HG03175 (cell line): ENCODE measurements around the gene PTPN7.
"Not testable (repeated sequence)": the region's sequence is repeated elsewhere in the genome, so short reads cannot be mapped to it uniquely, and the experiment has no call there.

Experiments used
- ATAC-seq: cut with Tn5 transposase; IDR thresholded peaks from one replicate; pipeline ENCODE4 v1.9.1; 2021; ENCODE audit warnings: mild to moderate bottlenecking, moderate library complexity; ENCODE audit not compliant: unreplicated experiment

PTPN7 gene

GRCh38 chr1:202189918-202190715 lies 29.7 kb upstream of the PTPN7 start:
- ATAC-seq = no peak

DNA sequence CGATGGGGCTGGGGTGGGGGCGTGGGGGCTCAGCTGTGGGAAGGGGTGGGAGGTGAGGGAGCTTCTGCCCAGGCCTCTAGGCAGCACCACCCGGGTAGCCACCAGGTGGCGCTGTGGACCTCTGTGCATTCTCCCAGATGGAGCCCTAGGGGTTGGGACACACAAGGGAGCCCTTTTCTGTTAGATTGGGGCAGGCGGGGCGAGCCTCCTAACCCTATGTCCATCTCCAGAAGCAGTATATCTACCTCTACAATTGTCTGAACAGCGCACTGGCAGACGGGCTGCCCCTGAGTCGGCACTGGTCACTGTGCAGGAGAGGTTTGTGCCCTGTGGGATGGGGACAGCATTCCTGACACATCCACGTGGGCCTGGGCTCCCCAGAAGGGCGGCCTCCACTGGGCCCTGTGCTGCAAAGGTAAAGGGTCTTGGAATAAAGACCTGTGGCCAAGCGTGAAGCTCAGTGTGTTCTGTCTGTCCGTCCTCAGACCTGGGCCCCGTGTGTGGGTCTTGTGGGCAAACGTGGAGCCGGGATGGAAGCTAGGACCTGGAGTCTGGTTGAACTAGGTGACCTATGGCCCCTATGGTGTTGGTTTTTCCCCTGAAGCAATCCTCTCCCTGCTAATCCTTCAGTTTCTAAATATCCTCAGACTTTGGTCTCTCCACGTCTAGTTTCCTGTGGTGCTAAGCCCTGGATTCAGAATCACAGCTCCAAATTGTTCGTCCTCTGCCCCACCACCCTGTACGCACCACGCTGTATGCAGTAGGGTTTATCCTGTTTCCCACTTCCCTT lies 28.8 kb upstream of the PTPN7 start:
- ATAC-seq = peak; percentile 39

DNA sequence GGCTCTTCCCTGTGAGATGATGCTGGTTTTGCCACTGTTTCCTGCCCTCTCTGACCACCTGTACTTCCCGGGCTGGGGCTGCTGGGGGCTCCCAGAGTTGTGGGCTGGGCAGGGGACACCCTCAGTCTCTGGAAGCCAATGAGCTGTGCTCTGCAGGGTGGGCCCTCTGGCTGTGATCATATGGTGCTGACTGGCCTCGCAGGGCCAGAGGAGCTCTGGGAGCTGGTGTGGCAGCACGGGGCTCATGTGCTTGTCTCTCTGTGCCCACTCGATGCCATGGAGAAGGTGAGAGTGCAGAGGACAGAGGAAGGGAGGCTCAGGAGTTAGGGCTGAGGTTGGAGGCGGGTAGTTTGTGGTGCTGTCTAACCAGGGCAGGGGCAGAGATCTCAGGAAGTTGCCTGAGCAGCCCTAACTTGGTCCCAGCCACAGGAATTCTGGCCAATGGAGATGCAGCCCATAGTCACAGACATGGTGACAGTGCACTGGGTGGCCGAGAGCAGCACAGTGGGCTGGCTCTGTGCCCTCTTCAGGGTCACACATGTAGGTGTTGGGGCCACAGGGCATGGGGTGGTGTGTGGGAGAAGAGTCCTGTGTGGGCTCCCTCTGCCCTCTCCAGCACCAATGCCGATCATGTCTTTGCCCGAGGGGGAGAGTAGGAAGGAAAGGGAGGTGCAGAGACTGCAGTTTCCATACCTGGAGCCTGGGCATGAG lies 27.4 kb upstream of the PTPN7 start:
- no peak for ATAC-seq

DNA sequence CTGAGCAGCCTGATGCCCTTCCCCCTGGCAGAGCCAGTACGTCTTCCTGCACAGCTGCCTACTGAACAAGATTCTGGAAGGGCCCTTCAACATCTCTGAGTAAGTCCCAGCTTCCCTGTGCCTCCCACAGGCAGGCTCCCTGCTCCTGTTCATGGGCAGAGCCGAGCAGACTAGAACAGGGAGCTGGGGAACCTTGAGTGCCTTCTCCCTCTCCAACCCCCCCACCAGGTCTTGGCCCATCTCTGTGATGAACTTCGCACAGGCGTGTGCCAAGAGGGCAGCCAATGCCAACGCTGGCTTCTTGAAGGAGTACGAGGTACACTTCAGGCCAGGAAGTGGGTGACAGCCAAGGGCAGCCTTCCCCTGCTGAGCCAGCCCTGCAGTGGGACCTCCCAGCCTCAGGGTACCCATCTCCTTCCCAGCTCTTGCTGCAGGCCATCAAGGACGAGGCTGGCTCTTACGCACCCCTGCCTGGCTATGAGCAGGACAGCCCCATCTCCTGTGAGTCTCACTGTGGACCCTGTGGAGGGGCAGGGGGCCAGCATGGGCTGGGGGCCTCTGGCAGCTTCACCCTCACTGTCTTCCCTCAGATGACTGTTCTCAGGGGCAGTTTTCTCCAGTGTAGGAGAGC lies 26.8 kb upstream of the PTPN7 start:
- ATAC-seq = no peak

DNA sequence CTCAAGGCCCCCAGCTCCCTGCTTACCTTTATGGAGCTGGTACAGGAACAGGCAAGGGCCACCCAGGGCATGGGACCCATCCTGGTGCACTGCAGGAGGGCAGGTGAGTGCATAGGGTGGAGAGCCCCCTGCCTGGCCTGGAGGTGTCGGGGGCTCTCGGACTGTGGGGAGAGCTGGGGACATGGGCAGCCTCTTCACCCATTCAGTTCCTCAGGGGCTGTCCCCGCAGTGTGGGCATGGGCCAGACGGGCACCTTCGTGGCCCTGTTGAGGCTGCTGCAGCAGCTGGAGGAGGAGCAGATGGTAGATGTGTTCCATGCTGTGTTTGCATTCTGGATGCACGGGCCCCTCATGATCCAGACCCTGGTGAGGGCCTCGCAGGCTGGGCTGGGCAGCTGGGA lies 25.9 kb upstream of the PTPN7 start:
- ATAC-seq = no peak

DNA sequence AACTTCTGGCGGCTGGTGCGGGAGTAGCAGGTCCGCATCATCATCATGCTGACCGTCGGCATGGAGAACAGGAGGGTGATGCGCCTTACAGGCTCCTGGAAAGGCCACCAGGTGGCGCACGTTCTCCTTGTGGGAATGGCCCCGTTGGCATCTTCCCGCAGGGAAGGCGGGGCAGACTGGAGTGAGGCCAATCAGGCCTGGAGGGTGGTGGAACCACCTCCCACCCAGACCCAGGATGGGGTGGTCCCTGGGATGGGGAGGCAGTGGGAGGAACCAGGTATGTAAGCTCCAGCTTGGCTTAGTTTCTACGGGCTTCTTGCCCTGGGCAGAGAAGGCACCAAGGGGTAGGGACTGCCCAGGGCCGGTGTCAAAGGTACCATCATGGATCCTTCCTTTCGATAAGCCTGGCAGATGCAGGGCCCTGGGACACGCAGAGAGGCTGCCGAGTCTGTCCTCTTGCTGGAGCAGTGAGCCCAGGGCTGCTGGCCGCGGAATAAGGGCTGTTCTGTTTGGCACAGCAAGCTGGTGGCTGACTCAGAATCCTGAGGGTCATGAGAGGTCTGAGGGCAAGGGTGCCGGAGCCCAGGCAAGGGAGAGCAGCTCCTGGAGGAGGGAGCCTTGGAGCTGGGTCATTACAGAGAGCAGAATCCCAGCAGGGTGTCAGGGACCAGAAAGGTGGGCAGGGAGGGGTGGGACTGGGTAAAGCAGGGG lies 24.5 kb upstream of the PTPN7 start:
- no peak for ATAC-seq

- ATAC-seq = no peak
These were observed 21.9 kb upstream of the PTPN7 start for GRCh38 chr1:202182040-202182877.

DNA sequence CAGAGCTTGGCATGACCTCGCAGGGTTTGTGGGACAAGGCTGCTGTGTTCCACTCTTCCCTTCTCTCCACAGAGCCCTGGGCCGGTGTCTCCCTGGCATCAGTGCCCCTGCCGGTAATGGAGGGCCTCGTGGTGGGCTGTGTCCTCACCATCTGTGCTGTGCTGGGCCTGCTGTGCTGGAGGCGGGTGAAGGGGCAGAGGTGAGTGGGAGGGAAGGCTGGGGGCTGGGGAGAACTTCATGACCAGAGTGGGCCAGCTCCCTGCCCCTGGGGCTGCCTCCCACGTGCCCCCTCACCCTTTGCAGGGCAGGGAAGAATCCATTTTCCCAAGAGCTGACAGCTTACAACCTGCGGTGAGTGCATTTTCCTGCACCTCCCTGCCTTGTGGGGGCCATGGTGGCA lies 21.2 kb upstream of the PTPN7 start:
- ATAC-seq = no peak

- not testable (repeated sequence) for ATAC-seq
These were observed 20.3 kb upstream of the PTPN7 start for GRCh38 chr1:202180751-202181139.

DNA sequence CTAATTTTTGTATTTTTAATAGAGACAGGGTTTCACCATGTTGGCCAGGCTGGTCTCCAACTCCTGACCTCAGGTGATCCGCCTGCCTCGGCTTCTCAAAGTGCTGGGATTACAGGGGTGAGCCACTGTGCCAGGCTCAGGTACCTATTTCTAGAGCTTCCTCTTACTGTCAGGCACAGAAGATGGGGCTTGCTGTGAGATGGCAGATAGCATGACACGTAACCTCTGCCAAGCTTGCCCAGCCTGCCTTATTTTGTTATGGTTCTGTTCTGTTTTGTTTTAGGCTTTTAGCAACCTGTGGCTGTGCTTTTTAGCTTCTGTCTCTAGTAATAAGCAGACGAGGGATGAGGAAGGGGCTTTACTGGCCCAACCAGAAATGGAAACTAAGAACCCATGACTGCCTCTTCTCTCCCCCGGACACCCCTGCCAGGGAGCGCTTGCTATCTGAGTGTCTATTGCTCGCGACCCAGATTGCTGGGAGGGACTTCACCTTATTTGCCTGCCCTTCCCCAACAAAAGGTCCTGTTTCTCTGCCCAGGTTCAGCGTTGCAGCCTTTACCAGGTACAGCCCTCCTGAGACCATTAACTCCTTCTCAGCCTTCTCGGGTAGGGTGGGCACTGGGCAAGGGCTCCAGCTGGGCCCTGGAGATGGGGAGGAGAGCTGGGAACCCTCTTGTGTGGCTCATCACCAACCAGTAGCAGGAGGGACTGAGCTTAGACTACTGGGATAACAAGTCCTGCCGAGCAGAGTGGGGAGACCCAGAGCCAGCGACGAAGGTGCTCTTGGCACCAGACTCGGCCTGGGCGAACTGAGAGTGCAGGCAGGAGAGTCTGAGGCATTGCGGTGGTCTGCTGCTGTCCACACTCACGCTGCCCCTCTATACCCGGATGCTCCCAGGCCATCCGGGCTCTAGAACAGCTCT lies 19.7 kb upstream of the PTPN7 start:
- no peak for ATAC-seq

DNA sequence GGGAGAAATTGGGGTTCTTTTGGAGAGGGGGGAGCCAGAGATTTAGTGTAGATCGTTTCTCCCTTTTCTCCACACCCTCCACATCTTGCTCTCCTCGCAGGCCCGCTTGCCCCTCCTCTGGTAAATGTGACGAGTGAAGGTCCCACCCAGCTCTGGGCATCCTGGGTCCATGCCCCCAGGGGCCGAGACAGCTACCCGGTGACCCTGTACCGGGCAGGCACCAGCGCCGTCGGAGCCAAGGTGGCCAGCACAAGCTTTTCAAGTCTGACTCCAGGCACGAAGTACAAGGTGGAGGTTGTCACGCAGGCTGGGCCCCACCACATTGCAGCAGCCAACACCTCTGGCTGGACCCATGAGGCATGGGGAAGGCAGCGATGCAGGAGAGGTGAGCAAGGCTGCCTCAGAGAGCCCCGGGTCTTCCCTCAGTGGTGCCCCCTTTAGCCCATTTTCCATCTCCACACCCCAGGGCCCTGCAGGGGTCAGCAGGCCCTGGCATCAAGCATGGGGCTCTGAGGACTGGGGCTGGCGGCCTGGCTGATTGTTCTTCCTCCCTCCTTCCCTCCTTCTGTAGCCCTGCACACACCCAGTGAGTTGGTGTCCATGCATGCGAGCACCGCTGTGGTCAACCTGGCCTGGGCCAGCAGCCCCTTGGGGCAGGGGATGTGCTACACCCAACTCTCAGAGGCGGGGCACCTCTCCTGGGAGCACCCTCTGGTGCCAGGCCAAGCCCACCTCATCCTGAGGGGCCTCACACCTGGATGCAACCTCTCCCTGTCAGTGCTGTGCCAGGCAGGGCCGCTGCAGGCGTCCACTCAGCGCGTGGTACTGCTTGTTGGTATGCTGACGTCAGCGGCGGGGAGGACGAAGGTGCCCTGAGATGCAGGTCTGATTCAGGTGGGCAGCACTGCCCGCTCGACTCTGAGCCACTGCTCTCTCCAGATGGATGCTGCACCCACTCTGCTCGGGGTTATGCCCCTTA lies 16.8 kb upstream of the PTPN7 start:
- no peak for ATAC-seq

GRCh38 chr1:202173993-202174392 lies 13.6 kb upstream of the PTPN7 start:
- no peak for ATAC-seq

- ATAC-seq = no peak
These were observed 11.6 kb upstream of the PTPN7 start for GRCh38 chr1:202172015-202172355.

- ATAC-seq = no peak
These were observed 11.1 kb upstream of the PTPN7 start for GRCh38 chr1:202171292-202172014.

GRCh38 chr1:202170726-202171125 lies 10.3 kb upstream of the PTPN7 start:
- ATAC-seq = no peak

DNA sequence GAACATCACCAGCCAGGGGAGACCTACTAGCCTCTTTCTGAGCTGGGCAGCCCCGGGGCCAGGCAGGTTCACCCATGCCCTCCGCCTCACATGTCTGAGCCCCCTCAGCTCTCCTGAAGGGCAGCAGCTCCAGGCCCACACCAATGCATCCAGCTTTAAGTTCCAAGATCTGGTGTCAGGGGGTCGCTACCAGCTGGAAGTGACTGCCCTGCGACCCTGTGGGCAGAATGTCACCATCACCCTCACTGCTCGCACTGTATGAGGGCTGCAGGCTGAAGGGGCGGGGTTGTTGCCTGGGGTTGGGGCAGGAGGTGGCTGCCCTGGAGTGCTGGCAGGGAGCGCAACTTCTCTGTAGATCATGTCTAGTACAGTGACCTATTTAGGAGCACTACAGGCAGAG lies 8.5 kb upstream of the PTPN7 start:
- ATAC-seq = no peak
